Activated CD4-positive, alpha-beta T cell treated with anti-CD3 and anti-CD28 coated beads, Interleukin-2, amount 50 U/mL, for 24 hours (primary cell): ENCODE measurements around the gene RUNDC1.
A peak's percentile ranks its signal among the peaks of the same experiment; 100 is the strongest.
"Not testable (repeated sequence)": the region's sequence is repeated elsewhere in the genome, so short reads cannot be mapped to it uniquely, and the experiment has no call there.

Experiments used
- DNase-seq, 2 donors: peaks; one replicate each; pipeline ENCODE4 v3.0.0-alpha.2; 2020; ENCODE audit warnings: low read depth in 1 of 2, low spot score in 1 of 2

The RUNDC1 gene

DNA sequence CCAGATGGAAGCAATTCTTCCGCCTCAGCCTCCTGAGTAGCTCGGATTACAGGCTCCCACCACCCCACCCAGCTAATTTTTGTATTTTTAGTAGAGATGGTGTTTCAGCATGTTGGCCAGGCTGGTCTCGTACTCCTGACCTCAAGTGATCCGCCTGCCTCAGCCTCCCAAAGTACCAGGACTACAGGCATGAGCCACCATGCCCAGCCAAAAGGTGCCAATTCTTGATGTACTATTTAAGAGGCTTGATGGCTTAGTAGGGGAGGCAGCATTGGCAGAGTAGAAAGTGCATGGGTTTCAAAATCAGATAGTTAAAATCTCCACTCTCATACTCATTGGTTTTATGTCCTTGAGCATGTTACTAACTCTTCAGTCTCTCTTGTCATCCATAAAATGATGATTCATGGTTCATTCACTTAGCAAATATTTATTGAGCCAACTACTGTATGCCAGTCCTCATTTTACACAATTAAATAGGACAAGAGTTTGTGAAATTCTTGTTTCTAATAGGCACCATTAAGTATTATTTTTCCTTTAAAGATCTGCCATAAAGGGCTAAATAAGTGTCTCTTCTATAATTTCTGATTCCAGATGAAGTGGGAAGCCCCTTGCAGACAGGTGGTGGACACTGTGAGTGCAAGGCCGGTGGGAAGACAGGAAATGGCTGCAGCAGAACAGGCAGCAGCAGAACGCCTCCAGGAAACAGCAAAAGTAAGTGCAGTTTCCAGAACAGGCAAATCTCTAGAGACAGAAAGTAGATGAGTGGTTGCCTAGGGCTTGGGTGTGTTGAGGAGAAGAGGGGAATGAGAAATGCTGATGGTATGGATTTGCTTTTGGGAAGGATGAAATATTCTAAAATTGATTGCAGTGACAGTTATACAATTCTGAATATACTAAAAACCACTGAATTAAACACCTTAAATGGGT, 9.6 kb downstream of the RUNDC1 start:
- DNase-seq = no peak

DNA sequence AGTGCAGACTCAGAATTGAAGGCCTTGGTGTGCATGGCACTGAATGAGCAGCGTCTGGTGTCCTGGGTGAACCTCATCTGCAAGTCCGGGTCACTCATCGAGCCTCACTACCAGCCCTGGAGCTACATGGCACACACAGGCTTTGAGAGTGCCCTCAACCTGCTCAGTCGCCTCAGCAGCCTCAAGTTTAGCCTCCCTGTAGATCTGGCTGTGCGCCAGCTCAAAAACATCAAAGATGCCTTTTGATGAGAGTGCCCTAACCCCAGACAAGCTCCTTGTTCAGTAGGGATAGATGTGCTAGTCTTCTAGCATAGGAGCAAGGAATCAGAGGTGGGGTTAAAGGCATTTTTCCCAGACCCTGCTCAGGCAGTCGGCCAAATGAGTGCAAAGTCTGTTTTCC, 11.1 kb downstream of the RUNDC1 start:
- DNase-seq = no peak

DNA sequence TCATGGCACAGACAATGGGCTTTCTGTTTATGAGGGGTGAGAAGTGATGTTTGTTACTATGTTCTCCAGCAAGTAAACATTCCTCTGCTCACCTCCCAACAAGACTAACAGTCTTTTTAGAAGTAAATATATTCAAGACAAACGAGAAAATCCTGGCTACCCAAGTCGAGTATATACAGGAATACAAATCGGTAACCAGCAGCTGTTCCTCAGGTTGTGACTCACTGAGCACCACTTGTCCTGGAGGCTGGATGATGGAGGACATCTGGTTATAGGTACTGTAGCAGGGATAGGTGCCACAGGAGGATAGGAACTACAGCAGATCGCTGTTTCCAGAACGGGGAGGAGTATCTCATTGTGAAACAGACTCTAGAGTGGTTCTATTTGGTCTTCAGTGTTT, 12.5 kb downstream of the RUNDC1 start:
- no peak for DNase-seq

DNA sequence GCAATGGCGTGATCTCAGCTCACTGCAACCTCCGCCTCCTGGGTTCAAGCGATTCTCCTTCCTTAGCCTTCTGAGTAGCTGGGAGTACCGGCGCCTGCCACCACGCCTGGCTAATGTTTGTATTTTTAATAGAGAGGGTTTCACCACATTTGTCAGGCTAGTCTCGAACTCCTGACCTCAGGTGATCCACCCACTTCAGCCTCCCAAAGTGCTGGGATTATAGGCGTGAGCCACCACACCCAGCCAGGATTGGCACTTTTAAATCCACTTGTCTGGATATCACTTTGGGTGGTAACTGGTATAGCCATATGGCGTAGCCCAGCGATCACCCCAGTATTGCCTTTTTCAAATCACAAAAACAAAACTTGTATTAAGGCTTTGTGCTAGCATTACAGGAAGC, 13.5 kb downstream of the RUNDC1 start:
- not testable (repeated sequence) for DNase-seq

DNA sequence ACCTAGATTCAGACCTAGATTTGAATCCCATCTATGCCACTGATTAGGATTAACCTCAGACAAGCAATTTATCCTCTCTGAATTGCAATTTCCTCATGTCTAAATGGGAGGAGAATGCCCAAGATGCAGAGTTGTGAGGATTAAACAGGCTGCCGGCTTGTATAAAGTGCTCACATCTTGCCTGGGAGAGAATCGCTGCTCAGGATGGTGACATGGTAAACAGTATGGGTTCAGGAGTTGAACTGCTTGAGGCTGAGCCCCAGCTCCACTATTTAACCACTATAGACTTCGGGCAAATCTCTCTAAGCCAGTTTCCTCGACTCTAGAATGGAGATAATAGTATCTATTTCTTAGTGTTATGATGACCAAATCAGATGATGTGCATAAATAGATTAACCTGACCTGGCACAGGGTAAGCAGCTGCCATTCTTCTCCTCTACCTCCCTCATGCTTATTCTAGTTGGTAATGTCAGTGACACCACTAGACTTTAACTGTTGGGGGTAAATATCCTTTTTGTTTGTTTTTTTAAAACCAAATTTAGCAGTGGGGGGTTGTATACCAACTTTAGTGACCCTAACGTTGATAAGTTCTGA, 17.1 kb downstream of the RUNDC1 start:
- no peak for DNase-seq

DNA sequence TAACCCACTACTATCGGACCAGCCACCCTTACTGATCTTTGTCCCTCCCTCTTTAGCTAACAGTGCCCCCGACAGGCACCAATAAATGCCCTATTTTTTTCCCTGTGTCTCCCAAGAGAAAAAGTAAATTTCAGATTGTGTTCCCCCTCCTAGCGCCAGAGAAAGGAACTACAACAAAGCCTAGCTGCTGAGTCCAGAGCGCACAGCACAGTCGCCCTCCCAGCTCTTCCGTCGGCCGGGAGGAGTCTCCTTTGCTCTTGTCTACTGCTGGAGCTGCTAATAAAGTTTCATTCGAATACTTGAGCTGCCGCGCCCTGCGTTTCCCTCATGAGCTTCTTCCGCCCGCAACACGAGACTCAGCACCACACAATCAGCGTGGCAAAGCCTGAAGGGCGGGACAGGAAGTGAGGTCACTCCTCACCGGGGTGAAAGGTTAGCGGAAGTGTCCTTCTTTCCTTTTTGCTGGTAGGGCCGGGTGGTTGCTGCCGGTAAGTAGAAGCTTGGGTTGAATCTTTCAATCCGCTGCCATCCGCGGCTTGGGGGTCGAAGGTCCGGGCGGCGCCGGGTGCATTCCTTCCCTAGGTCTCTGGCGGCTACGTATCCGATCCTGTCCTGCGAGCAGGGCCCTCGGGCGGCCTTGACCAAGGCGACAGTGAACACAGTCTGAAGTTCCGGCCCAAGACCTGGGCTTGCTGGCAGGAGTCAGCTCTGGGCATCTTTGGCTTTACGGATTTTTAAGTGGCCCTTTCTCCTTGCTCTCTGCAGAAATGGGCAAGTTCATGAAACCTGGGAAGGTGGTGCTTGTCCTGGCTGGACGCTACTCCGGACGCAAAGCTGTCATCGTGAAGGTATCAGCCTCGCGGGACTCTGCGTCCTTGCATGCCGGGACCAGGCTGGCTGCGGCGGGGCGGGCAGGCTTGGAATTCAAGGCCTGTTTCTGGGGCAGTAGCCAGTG, 17.9 kb downstream of the RUNDC1 start, which contains the start of gene RPL27:
Gene RPL27, plus strand, starts transcription at position 436 of the 955 bp plus-strand sequence. Its CDS starts 332 bp downstream, at position 768.
- DNase-seq = peak; percentile 95 to 96

DNA sequence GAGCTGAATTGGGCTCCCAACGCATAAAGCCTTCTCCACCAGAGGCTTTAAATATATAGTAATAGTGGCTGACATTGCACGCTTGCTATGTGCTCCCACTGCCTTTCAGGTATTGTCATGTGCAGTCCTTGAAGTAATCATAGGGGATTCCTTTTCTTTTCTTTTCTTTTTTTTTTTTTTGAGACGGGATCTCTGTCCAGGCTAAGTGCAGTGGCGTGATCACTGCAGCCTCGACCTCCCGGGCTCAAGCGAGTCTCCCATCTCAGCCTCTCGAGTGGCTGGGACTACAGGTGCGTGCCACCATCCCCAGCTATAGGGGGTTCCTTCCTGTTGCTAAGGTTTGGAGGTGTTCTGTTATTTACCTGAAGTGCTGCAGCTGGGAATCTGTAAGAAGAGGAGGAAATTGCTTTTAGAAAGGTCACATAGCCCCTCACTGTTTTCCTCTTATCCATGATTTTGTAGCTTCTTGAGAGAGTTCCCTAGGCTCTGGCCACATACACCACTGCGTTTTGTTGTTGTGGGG, 18.7 kb downstream of the RUNDC1 start:
- DNase-seq = no peak

DNA sequence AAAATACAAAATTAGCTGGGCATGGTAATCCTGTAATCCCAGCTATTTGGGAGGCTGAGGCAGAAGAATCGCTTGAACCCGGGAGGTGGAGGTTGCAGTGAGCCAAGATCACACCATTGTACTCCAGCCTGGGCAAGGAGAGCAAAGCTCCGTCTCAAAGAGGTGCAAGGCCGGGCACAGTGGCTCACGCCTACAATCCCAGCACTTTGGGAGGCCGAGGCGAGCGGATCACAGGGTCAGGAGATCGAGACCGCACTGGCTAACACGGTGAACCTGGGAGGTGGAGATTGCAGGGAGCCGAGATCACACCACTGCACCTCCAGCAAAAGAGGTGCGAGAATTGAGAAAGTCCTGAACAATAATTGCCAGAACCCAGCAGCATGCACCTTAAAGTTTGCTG, 20.5 kb downstream of the RUNDC1 start:
- not testable (repeated sequence) for DNase-seq

DNA sequence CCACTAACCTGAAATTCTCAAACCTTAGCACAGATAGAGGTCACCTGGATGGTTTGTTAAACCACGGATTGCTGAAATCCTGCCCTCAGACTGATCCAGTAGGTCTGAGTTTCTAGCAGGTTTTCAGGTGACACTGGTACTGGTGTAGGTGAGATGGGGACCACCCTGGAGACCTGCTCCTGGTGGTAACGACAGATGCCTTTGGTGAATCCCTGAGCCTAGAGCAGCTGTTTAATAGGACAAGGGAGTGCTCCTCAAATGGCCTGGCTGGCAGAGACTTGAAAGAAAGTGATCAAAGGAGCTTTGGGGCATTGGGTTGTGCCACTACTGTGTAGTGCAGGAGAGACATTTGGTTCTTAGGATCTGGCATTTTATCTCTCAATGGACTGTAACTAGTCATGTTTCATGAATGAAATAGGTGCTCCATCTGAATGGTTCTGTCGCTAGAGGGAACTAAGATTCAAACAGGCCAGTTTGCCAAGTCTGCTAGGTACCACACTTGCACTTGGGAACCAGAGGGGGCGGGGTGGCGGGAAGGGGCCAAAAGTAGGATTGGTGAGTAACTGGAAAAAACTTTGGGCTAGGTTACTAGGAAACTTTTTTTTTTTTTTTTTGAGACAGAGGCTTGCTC, 23.3 kb downstream of the RUNDC1 start:
- no peak for DNase-seq

DNA sequence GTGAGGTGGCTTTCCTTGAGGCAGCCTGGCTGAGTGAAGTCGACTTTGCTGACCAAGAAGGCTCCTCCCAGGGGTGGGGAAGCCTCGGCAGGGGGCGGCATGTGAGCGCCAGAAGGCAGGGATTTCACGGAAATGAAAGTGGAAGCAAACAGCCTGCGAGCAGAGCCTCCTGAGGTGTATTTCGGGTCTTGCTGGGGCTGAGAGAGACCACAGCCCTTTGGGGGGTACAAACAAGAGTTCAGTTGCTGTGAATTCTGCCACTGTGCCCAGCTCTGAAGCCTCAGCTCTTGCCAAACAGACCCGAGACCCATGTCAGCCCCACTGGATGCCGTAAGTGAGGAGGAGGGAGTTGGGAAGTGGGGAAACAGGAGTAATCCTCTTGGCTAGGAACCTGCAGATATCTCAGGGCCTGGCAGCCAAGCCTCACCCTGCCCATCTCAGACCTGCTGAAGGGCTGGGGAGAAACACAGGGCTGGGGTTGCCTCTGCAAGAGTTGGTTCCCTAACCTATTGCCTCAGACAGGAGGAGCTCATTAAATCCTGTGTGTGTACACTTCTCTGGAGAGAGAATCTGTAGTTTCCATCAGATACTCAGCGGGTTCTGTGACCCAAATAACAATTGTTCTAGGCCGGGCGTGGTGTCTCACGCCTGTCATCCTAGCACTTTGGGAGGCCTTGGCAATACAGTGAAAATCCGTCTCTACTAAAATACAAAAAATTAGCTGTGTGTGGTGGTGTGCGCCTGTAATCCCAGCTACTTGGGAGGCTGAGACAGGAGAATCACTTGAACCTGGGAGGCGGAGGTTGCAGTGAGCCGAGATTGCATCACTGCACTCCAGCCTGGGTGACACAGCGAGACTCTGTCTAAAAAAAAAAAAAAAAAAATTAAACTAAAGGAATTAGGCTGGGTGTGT, 26.5 kb downstream of the RUNDC1 start, which contains the start of gene IFI35:
Gene IFI35, plus strand, starts transcription at position 146 of the 913 bp plus-strand sequence. Its CDS starts 164 bp downstream, at position 310.
- DNase-seq = peak; percentile 69 to 83

DNA sequence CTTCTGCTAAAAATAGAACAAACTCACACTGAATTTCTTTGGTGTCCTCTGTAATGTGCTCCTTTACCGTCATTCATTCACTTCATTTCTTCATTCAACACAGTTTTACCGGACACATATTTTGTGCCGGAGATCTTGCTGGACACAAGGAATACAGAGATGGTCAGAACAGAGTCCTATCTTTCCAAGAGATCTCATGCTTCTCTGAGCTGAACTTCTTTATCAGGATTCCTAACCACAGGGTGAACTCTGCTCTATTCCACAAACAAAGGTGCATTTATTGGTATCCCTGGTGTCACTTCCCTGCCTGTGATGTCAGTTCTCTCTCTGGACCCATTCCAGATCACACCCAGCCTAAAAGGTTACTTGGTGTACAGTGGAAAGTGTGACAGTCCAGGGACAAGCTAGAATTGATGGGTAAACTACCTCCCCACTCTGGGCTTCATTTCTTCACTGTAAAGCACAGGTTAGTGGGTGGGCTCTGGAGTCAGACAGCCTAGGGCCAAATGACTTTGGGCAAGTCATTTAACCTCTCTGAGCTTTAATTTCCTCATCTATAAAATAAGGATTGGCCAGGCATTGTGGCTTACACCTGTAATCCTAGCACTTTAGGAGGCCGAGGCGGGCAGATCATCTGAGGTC, 30.4 kb downstream of the RUNDC1 start:
- no peak for DNase-seq

DNA sequence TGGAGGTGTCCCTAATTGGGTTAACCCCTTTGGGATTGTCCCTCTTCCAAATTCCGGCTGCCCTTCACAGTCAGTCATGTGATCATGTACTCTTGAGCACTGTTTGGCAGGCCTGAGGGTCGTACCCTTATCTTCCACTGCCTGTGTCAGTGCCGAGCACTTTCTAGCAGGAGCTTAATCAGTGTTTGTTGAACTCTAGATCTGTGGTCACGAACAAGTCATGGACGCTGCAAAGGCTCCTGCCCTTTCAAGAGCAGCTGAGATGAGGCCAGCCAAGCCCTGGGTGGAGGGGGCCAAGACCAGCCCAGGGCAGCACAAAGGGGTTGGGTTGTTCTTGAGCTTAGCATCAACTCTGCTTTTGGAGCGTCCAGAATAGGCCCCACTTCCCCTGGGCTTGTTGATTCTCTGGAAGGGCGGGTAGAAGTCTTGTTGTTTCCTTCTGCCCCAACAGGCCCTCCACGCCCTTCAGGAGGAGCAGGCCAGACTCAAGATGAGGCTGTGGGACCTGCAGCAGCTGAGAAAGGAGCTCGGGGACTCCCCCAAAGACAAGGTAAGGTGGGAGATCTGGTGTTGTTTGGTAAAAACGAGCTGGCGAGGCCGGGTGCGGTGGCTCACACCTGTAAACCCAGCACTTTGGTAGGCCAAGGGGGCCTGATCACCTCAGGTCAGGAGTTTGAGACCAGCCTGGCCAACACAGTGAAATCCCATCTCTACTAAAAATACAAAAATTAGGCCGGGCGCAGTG, 31.5 kb downstream of the RUNDC1 start:
- DNase-seq = no peak

DNA sequence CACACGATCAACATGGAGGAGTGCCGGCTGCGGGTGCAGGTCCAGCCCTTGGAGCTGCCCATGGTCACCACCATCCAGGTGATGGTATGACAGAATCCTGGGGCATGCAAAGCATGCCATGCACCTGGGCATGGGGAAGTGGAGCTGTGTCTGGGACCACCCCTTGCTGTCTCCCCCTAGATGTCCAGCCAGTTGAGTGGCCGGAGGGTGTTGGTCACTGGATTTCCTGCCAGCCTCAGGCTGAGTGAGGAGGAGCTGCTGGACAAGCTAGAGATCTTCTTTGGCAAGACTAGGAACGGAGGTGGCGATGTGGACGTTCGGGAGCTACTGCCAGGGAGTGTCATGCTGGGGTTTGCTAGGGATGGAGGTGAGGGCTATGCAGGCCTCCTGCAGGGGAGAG, 32.9 kb downstream of the RUNDC1 start:
- no peak for DNase-seq

DNA sequence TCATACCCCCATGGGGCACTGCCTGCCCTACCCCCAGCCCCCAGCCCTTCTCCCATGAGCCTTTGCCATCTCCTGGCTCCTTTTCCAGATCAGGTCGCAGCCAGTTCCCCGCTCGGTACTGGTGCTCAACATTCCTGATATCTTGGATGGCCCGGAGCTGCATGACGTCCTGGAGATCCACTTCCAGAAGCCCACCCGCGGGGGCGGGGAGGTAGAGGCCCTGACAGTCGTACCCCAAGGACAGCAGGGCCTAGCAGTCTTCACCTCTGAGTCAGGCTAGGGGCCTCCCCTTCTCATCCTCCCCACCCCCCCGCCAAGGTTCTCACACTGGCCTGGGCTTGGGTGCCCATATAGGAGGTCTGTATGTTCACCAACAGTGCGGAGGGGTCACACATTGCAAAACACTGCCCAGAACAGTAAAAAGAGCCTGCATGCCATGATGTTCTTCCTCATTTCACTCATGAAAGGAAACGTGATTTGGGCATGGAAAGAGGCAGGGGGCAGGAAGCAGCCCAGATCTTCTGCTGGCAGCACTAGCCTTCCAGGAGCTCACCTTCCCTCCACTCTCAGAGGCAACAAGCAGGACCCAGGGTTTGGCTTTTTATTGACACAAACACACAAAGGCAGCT, 33.8 kb downstream of the RUNDC1 start:
- DNase-seq = no peak

DNA sequence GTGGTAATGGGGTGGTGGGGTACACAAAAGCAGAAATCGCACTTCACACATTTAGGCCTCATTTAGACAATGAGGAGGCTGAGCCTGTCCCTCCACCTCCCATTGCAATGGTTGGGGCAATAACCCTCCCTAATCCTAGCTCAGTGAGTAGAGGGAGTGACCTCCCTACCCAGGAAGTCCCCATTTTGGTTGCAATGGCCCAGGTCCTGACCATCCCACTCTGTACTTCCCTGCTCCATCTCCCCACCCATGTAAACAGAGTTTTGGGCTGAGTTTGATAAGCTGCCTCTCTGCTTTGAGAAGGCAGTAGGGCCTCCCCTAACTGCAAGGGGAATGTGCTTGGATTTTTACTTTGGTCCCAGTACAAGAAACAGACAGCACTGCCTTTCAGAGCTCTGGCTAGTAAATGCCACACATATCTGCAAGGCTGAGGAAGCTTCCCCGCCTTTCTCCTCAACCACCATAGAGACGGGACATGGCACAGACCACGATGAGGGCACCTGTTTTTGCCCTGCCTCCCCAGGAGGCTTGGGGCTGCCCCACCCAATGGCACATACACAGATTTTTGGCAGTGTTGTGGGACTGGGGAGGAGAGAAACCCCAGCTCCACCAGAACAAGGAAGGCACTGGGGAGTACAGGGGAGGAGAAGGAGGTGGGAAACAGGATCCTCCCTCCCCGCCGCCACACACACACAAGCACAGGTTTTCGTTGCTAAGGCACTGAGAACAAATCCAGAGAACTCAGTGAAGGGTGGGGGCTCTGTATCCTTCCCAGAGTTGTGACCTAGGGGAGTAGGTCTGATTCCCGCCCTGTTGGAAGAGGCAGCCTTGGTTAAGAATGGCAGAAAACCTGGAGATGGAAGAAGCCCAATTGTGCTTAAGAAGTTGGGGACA, 34.5 kb downstream of the RUNDC1 start:
- DNase-seq = no peak

DNA sequence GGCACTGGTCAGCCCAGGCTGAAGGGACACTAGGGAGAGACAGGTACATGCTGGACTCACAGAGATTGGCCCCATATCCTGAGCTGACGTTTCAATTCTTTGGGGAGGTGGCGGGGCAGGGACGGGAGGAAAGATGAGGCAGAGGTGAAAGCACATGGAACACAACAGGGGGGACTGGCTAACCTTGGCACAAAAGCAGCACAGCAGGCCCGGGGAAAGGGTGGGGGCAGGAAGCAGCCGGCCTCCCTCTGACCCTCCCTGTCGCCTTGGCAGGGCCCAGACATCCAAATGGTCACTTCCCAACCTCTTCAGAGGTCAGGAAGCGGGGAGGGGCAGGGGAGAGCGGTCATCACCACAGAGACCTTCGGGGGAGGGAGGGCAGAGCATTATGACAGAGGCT, 35.2 kb downstream of the RUNDC1 start:
- no peak for DNase-seq

DNA sequence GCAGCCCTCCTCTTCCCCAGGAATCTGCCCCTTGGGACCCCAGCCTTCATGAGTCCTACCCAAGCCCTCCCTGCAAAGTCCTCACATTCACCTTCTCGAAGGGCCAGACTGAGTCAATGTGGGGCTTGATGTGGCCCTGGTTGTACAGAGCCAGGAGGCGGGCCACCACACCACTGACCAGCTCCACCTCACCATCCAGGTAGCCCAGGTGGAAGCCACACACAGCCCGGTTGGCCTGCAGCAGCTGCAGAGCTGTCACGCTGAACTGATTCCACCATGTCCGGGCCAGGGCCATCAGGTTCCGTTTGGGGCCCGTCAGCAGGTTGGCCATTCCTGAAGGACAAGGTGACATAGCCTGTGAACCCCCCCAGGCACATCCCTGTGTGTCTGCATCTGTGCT, 35.9 kb downstream of the RUNDC1 start:
- no peak for DNase-seq
